Measurements from ENCODE around the gene ANXA5. TPM values are rescaled to one million over a fixed set of nuclear protein-coding genes. Genes with fewer than 3 reads are reported as not detected.

The ANXA5 gene
- total RNA-seq (2014; rRNA removed; shearing (Covaris generic)) (28.9 and 38.3 TPM in 2 replicates), total RNA-seq (2022) (39.2 and 40.1 TPM in 2 replicates), Bru-seq, nascent RNA (percentile 64 among the genes with signal in this experiment), BruChase-seq, experiment 1, labeled RNA remaining after a 6-hour chase (percentile 65 among the genes with signal in this experiment), BruChase-seq, experiment 2, labeled RNA remaining after a 2-hour chase (percentile 55 among the genes with signal in this experiment)
- long read RNA-seq, transcript ANXA5-201 (13 exons, 1,762 nt) = major isoform, 135 of 149 reads
- long read RNA-seq, partial matches to known transcripts = 3 of 149 reads
- long read RNA-seq, other reads (novel, unspliced or antisense) = 9 of 149 reads

DNA sequence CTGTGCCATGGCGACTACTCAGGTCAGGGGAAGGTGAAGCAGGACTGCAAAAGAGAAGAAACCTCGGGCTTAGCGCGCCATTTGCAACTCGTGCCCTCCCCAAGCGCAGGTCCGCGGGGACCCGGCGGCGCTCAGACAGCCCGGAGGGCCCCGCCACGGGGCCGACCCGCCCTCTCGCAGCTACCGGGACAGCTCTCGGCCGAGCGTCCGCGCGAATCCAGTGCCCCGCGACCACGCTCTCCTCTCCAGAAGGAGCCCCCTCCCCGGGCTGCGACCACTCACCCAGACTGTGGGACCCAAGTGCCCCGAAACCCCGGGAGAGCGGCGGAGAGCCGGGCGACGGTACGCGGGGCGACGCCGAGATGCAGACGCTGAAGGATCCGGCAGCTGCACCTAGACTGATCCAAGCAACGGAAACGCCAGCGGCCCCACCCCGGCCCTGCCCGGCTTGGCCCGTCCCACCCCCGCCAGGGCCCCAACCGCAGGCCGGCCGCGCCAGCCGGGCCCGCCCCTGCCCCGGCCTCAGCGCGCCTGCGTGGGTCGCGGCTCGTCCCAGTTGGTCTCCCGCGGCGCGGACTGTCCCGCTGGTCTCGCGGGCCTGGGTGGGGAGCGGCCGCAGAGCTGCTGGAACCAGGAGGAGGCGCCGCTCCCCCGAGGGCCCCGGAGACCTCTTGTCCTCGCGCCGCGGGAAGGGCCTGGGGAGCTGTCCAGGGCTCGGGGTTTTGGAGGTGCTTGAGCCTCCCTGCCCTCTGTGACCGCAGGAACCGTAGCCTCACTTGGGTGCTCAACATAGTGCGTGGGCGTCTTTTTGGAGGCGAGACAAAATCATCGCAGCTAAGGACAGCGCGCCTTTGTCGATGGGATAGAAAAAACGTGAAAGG lies at the start of gene ANXA5:
Gene ANXA5, minus strand, starts transcription at position 400 of the 881 bp plus-strand sequence. Its CDS starts 391 bp downstream, at position 9.
- peak within 1 kb of the TSS; percentile 74 for H3K4me3 ChIP-seq (ENCODE audit: low read depth, low read length, poor library complexity, severe bottlenecking)
- no peaks in the 10 kb centered on the region for H4K20me1 ChIP-seq (ENCODE audit: insufficient read depth, low read length)
- peaks cover 5% of the 10 kb centered on the region for H3K4me1 ChIP-seq (ENCODE audit: insufficient read depth, low read length, poor library complexity, severe bottlenecking)
- no peaks in the 10 kb centered on the region for H3K36me3 ChIP-seq (ENCODE audit: insufficient read depth, low read length)
- H2AFZ ChIP-seq (ENCODE audit: low read length) = peak within 1 kb of the TSS; percentile 28; the same call in 1 of the 2 replicates
- H3K4me2 ChIP-seq (ENCODE audit: low read length) = peak within 1 kb of the TSS; percentile 78
- intact Hi-C loops (cut with micrococcal nuclease; ENCODE audit: unreplicated experiment) = no loop called here
- no peaks in the 10 kb centered on the region for H3K9me3 ChIP-seq (ENCODE audit: low read length)
- peak within 1 kb of the TSS; percentile 10 for H3K27ac ChIP-seq (ENCODE audit: low read depth, low read length, poor library complexity, severe bottlenecking)
- CTCF ChIA-PET (ENCODE audit: unreplicated experiment) = no interaction called here
- POLR2A ChIA-PET = interaction anchor here (0.5 to 1.0 kb wide), 4 partner anchors 9 to 1556 kb away, joined by 3 to 4 read pairs (median 3); no protein-coding TSS in a partner anchor
- H3K9me2 ChIP-seq (ENCODE audit: insufficient read depth, low read length) = no peaks in the 10 kb centered on the region
- no peaks in the 10 kb centered on the region; the same call in 1 of the 2 replicates for H3K79me2 ChIP-seq (ENCODE audit: insufficient read depth, low read depth, low read length)
- no TSS peak for BruUV-seq (replicated peaks)
- peak; percentile 76 for DNase-seq (ENCODE audit: low spot score)
- TF ChIP-seq, protein P1, sequence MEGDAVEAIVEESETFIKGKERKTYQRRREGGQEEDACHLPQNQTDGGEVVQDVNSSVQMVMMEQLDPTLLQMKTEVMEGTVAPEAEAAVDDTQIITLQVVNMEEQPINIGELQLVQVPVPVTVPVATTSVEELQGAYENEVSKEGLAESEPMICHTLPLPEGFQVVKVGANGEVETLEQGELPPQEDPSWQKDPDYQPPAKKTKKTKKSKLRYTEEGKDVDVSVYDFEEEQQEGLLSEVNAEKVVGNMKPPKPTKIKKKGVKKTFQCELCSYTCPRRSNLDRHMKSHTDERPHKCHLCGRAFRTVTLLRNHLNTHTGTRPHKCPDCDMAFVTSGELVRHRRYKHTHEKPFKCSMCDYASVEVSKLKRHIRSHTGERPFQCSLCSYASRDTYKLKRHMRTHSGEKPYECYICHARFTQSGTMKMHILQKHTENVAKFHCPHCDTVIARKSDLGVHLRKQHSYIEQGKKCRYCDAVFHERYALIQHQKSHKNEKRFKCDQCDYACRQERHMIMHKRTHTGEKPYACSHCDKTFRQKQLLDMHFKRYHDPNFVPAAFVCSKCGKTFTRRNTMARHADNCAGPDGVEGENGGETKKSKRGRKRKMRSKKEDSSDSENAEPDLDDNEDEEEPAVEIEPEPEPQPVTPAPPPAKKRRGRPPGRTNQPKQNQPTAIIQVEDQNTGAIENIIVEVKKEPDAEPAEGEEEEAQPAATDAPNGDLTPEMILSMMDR (conservative IDR thresholded peaks at IDR 0.05; ENCODE audit: low read length) = no peak
- no peak for TF ChIP-seq EZH2phosphoT487 (IDR thresholded peaks at IDR 0.05; ENCODE audit: borderline replicate concordance, low read depth, low read length)

DNA sequence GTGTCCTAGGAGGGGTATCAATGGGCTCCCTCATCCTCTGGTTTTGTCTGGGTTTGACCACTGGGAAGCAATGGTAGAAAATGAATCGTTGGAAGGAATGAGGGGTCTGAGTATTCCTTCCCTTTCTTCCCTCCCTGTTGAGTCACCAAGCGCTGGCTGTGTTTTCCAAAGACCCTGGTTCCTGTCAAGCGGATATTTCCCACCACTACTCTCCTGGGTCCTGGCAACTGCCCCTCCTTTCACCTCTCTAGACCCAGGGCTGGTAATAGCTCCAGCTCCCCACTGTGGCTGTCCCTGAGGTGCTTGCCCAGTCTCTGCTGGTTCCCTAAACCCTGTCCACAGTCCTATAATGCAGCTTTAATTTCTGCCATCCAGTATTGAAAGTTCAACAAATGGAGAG lies 46.0 kb upstream of the ANXA5 start:
- H3K36me3 ChIP-seq (ENCODE audit: insufficient read depth, low read length) = no peaks in the 10 kb centered on the region
- H4K20me1 ChIP-seq (ENCODE audit: insufficient read depth, low read length) = no peaks in the 10 kb centered on the region
- intact Hi-C loops (cut with micrococcal nuclease; ENCODE audit: unreplicated experiment) = no loop called here
- H3K4me2 ChIP-seq (ENCODE audit: low read length) = no peak overlapping the region
- no peaks in the 10 kb centered on the region for H3K4me1 ChIP-seq (ENCODE audit: insufficient read depth, low read length, poor library complexity, severe bottlenecking)
- TF ChIP-seq, protein P1 (conservative IDR thresholded peaks at IDR 0.05; ENCODE audit: low read length) = no peak
- TF ChIP-seq EZH2phosphoT487 (IDR thresholded peaks at IDR 0.05; ENCODE audit: borderline replicate concordance, low read depth, low read length) = no peak
- ChIA-PET POLR2A (interaction anchor here (0.7 to 1.4 kb wide), 2 partner anchors 10 to 145 kb away, joined by 3 read pairs; no protein-coding TSS in a partner anchor), CTCF (ENCODE audit: unreplicated experiment) (no interaction called here)
- no peaks in the 10 kb centered on the region for H3K79me2 ChIP-seq (ENCODE audit: insufficient read depth, low read depth, low read length)
- DNase-seq (ENCODE audit: low spot score) = no peak
- no peak overlapping the region for H3K27ac ChIP-seq (ENCODE audit: low read depth, low read length, poor library complexity, severe bottlenecking)
- no peaks in the 10 kb centered on the region for H3K9me3 ChIP-seq (ENCODE audit: low read length)
- no peak overlapping the region for H3K4me3 ChIP-seq (ENCODE audit: low read depth, low read length, poor library complexity, severe bottlenecking)
- no peaks in the 10 kb centered on the region for H3K9me2 ChIP-seq (ENCODE audit: insufficient read depth, low read length)
- no TSS peak for BruUV-seq (replicated peaks)
- no peak overlapping the region for H2AFZ ChIP-seq (ENCODE audit: low read length)

All from OCI-LY7 (cell line).